Measurements from ENCODE around the gene RALGAPA2.

The RALGAPA2 gene

GRCh38 chr20:20568604-20569205 is 143.7 kb downstream of the RALGAPA2 start:
- H2AFZ ChIP-seq (ENCODE audit: low read length) = no peak overlapping the region
- H3K79me2 ChIP-seq (ENCODE audit: insufficient read depth, low read length) = no peaks in the 10 kb centered on the region
- H3K9me3 ChIP-seq (ENCODE audit: insufficient read depth, low read depth, low read length) = no peaks in the 10 kb centered on the region
- no peaks in the 10 kb centered on the region for H3K27me3 ChIP-seq (ENCODE audit: insufficient read depth, low read length, poor library complexity, severe bottlenecking)
- no peaks in the 10 kb centered on the region for H3K9me2 ChIP-seq (replicated peaks; ENCODE audit: low read depth, low read length)
- no peak overlapping the region for H3K4me3 ChIP-seq (ENCODE audit: low read length, poor library complexity, severe bottlenecking)
- no peak overlapping the region for H3K4me2 ChIP-seq (ENCODE audit: low read depth, low read length, poor library complexity, severe bottlenecking)
- peaks cover 4% of the 10 kb centered on the region; the same call in 1 of the 2 replicates for H3K36me3 ChIP-seq (ENCODE audit: insufficient read depth, low read length)
- H3F3A ChIP-seq (ENCODE audit: low read depth) = no peaks in the 10 kb centered on the region
- H4K20me1 ChIP-seq (ENCODE audit: insufficient read depth, low read length, poor library complexity, severe bottlenecking) = no peaks in the 10 kb centered on the region
- TF ChIP-seq CTCF (conservative IDR thresholded peaks at IDR 0.05; ENCODE audit: low read length) (peak; percentile 85), EZH2phosphoT487 (IDR thresholded peaks at IDR 0.05; ENCODE audit: borderline replicate concordance) (no peak)
- no peaks in the 10 kb centered on the region for H3K4me1 ChIP-seq (ENCODE audit: insufficient read depth, low read length, poor library complexity, severe bottlenecking)
- no peak overlapping the region for H3K9ac ChIP-seq (ENCODE audit: low read depth, low read length, poor library complexity, severe bottlenecking)

- Histone ChIP-seq H3K79me2 (ENCODE audit: insufficient read depth, low read length) (no peaks in the 10 kb centered on the region), H3F3A (ENCODE audit: low read depth) (no peaks in the 10 kb centered on the region), H3K9me2 (replicated peaks; ENCODE audit: low read depth, low read length) (no peaks in the 10 kb centered on the region), H4K20me1 (ENCODE audit: insufficient read depth, low read length, poor library complexity, severe bottlenecking) (no peaks in the 10 kb centered on the region), H3K4me3 (ENCODE audit: low read length, poor library complexity, severe bottlenecking) (no peak overlapping the region), H2AFZ (ENCODE audit: low read length) (no peak overlapping the region), H3K4me1 (ENCODE audit: insufficient read depth, low read length, poor library complexity, severe bottlenecking) (no peaks in the 10 kb centered on the region), H3K4me2 (ENCODE audit: low read depth, low read length, poor library complexity, severe bottlenecking) (no peak overlapping the region), H3K9ac (ENCODE audit: low read depth, low read length, poor library complexity, severe bottlenecking) (no peak overlapping the region), H3K27me3 (ENCODE audit: insufficient read depth, low read length, poor library complexity, severe bottlenecking) (no peaks in the 10 kb centered on the region), H3K36me3 (ENCODE audit: insufficient read depth, low read length) (peaks cover 4% of the 10 kb centered on the region; the same call in 1 of the 2 replicates), H3K9me3 (ENCODE audit: insufficient read depth, low read depth, low read length) (no peaks in the 10 kb centered on the region)
- no peak for TF ChIP-seq EZH2phosphoT487 (IDR thresholded peaks at IDR 0.05; ENCODE audit: borderline replicate concordance)
- no peak for TF ChIP-seq CTCF (conservative IDR thresholded peaks at IDR 0.05; ENCODE audit: low read length)
Measured at GRCh38 chr20:20567712-20568111, 144.7 kb downstream of the RALGAPA2 start.

GRCh38 chr20:20566516-20566915 is 145.9 kb downstream of the RALGAPA2 start:
- Histone ChIP-seq H3K9me3 (ENCODE audit: insufficient read depth, low read depth, low read length) (no peaks in the 10 kb centered on the region), H4K20me1 (ENCODE audit: insufficient read depth, low read length, poor library complexity, severe bottlenecking) (no peaks in the 10 kb centered on the region), H3K36me3 (ENCODE audit: insufficient read depth, low read length) (peaks cover 4% of the 10 kb centered on the region; the same call in 1 of the 2 replicates), H3K4me1 (ENCODE audit: insufficient read depth, low read length, poor library complexity, severe bottlenecking) (no peaks in the 10 kb centered on the region), H3F3A (ENCODE audit: low read depth) (no peaks in the 10 kb centered on the region), H3K4me2 (ENCODE audit: low read depth, low read length, poor library complexity, severe bottlenecking) (no peak overlapping the region), H3K9ac (ENCODE audit: low read depth, low read length, poor library complexity, severe bottlenecking) (no peak overlapping the region), H3K9me2 (replicated peaks; ENCODE audit: low read depth, low read length) (no peaks in the 10 kb centered on the region), H3K79me2 (ENCODE audit: insufficient read depth, low read length) (no peaks in the 10 kb centered on the region), H3K27me3 (ENCODE audit: insufficient read depth, low read length, poor library complexity, severe bottlenecking) (no peaks in the 10 kb centered on the region), H3K4me3 (ENCODE audit: low read length, poor library complexity, severe bottlenecking) (no peak overlapping the region), H2AFZ (ENCODE audit: low read length) (no peak overlapping the region)
- TF ChIP-seq CTCF (conservative IDR thresholded peaks at IDR 0.05; ENCODE audit: low read length) (no peak), EZH2phosphoT487 (IDR thresholded peaks at IDR 0.05; ENCODE audit: borderline replicate concordance) (no peak)
